Cardiac fibroblast (primary cell): ENCODE results near the gene HTN1.
"Not testable (repeated sequence)": the region's sequence is repeated elsewhere in the genome, so short reads cannot be mapped to it uniquely, and the experiment has no call there.

Experiments used
- DNase-seq, 2 donors: peaks; one replicate each; pipeline versions ENCODE4 v3.0.0 to v3.0.0-alpha.2; 2010; ENCODE audit warnings: low read depth in 2 of 2
- H3K4me3 ChIP-seq, 2 donors: replicated peaks in 1 of 2; 1 replicate in 1 of 2; 2 replicates in 1 of 2; pipeline ENCODE4 v1.5.1; 2011; ENCODE audit warnings: low read depth in 2 of 2, low read length in 2 of 2, mild to moderate bottlenecking in 2 of 2, moderate library complexity in 1 of 2
- CTCF ChIP-seq: IDR thresholded peaks from one replicate; pipeline ENCODE4 v1.5.1; 2011; ENCODE audit warnings: low read depth, mild to moderate bottlenecking, low read length, inconsistent platforms

Gene HTN1

GRCh38 chr4:70041652-70042286, 8.5 kb upstream of the HTN1 start:
- no peak for DNase-seq
- no peak for TF ChIP-seq CTCF
- no peak overlapping the region for H3K4me3 ChIP-seq

GRCh38 chr4:70056534-70056933, 6.3 kb downstream of the HTN1 start:
- not testable (repeated sequence) for DNase-seq, H3K4me3 ChIP-seq

GRCh38 chr4:70057651-70058050, 7.4 kb downstream of the HTN1 start:
- no peak for TF ChIP-seq CTCF
- no peak overlapping the region for H3K4me3 ChIP-seq
- no peak for DNase-seq

GRCh38 chr4:70059149-70059548, 8.9 kb downstream of the HTN1 start:
- TF ChIP-seq CTCF, result no peak
- no peak for DNase-seq
- H3K4me3 ChIP-seq, result no peak overlapping the region

GRCh38 chr4:70062000-70062399, 11.8 kb downstream of the HTN1 start:
- no peak for TF ChIP-seq CTCF
- no peak overlapping the region for H3K4me3 ChIP-seq
- DNase-seq, result no peak

GRCh38 chr4:70080205-70080604, 30.0 kb downstream of the HTN1 start:
- no peak for DNase-seq
- TF ChIP-seq CTCF, result no peak
- H3K4me3 ChIP-seq, result no peak overlapping the region

GRCh38 chr4:70099206-70099605, 49.0 kb downstream of the HTN1 start:
- no peak overlapping the region for H3K4me3 ChIP-seq
- no peak for TF ChIP-seq CTCF
- DNase-seq, result no peak
